Measurements from ENCODE around the gene KISS1R.

- no peak for TF ChIP-seq CTCF (IDR thresholded peaks at IDR 0.05)
- TF ChIP-seq POLR2A (IDR thresholded peaks at IDR 0.05; ENCODE audit: low read depth) = no peak
- TF ChIP-seq POLR2AphosphoS5 (IDR thresholded peaks at IDR 0.05) = no peak
These were observed 42.1 kb downstream of the KISS1R start for GRCh38 chr19:958967-959855.

All from esophagus muscularis mucosa (tissue), 3 donors.